OCI-LY3 (cell line): ENCODE measurements around the gene KCNH3.

Experiments
- H2AFZ ChIP-seq: fragments of 200-600, 300-600 bp; shearing (Covaris generic); 2 replicates; pipeline ENCODE4 v1.6.0; 2014; ENCODE audit warnings: antibody characterized with exemption, low read depth, low read length
- H3K27ac ChIP-seq: fragments of 200-600, 300-600 bp; sonication (generic); 2 replicates; pipeline ENCODE4 v1.5.1; 2014; ENCODE audit warnings: mild to moderate bottlenecking, low read length, moderate library complexity, mixed read lengths
- H3K27me3 ChIP-seq: fragments of 200-600, 300-600 bp; sonication (generic); 2 replicates; pipeline ENCODE4 v1.6.1; 2014; ENCODE audit warnings: low read depth, low read length, mixed read lengths
- H3K36me3 ChIP-seq: fragments of 200-600, 300-600 bp; sonication (generic); replicated peaks from 2 replicates; pipeline ENCODE3; 2014; ENCODE audit warnings: low read depth, low read length, mixed read lengths
- H3K4me1 ChIP-seq: fragments of 300-600, 200-600 bp; sonication (generic); 2 replicates; pipeline ENCODE4 v1.6.1; 2014; ENCODE audit warnings: low read length, mixed read lengths
- H3K4me2 ChIP-seq: fragments of 200-600, 300-600 bp; sonication (generic); 2 replicates; pipeline ENCODE4 v1.6.1; 2014; ENCODE audit warnings: low read length, mixed read lengths
- H3K4me3 ChIP-seq: fragments of 300-600, 200-600 bp; sonication (generic); 2 replicates; pipeline ENCODE4 v1.5.1; 2014; ENCODE audit warnings: antibody characterized with exemption, mild to moderate bottlenecking, low read length, moderate library complexity
- H3K79me2 ChIP-seq: fragments of 300-600, 200-600 bp; shearing (Covaris generic); 2 replicates; pipeline ENCODE4 v1.6.1; 2014; ENCODE audit warnings: mild to moderate bottlenecking, low read length, mixed read lengths
- H3K9ac ChIP-seq: fragments of 300-600, 200-600 bp; shearing (Covaris generic); 2 replicates; pipeline ENCODE4 v1.6.0; 2014; ENCODE audit warnings: mild to moderate bottlenecking, low read length, moderate library complexity
- H3K9me3 ChIP-seq: fragments of 200-600, 300-600 bp; shearing (Covaris generic); 2 replicates; pipeline ENCODE4 v1.6.1; 2014; ENCODE audit warnings: low read length, mixed read lengths; ENCODE audit not compliant: insufficient read depth
- H4K20me1 ChIP-seq: fragments of 200-600, 300-600 bp; sonication (generic); 2 replicates; pipeline ENCODE4 v1.6.1; 2016; ENCODE audit warnings: low read length, mixed read lengths; ENCODE audit not compliant: insufficient read depth
- EZH2phosphoT487 ChIP-seq: fragments of 200-600 bp; shearing (Covaris generic); IDR thresholded peaks from 2 replicates; pipeline ENCODE4 v1.6.1; 2018; ENCODE audit warnings: antibody characterized with exemption, mixed run types, low read depth
- TF ChIP-seq, protein P1 (sequence below): fragments of 200-600, 300-600 bp; sonication (generic); IDR thresholded peaks from 2 replicates; pipeline ENCODE4 v1.5.1; 2014; ENCODE audit warnings: antibody characterized with exemption, low read length, low read depth

Gene KCNH3

GRCh38 chr12:49582850-49583249 is 44.0 kb downstream of the KCNH3 start:
- H2AFZ ChIP-seq: no peak overlapping the region
- H3K36me3 ChIP-seq: no peaks in the 10 kb centered on the region
- H3K4me1 ChIP-seq: peaks cover 11% of the 10 kb centered on the region
- no peak overlapping the region for H3K4me2 ChIP-seq
- H3K4me3 ChIP-seq: no peak overlapping the region
- no peaks in the 10 kb centered on the region for H3K27me3 ChIP-seq
- H3K79me2 ChIP-seq: no peaks in the 10 kb centered on the region; the same call in 1 of the 2 replicates
- no peaks in the 10 kb centered on the region for H3K9me3 ChIP-seq
- H3K9ac ChIP-seq: no peak overlapping the region
- TF ChIP-seq, protein P1, sequence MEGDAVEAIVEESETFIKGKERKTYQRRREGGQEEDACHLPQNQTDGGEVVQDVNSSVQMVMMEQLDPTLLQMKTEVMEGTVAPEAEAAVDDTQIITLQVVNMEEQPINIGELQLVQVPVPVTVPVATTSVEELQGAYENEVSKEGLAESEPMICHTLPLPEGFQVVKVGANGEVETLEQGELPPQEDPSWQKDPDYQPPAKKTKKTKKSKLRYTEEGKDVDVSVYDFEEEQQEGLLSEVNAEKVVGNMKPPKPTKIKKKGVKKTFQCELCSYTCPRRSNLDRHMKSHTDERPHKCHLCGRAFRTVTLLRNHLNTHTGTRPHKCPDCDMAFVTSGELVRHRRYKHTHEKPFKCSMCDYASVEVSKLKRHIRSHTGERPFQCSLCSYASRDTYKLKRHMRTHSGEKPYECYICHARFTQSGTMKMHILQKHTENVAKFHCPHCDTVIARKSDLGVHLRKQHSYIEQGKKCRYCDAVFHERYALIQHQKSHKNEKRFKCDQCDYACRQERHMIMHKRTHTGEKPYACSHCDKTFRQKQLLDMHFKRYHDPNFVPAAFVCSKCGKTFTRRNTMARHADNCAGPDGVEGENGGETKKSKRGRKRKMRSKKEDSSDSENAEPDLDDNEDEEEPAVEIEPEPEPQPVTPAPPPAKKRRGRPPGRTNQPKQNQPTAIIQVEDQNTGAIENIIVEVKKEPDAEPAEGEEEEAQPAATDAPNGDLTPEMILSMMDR: no peak
- no peak for TF ChIP-seq EZH2phosphoT487
- no peaks in the 10 kb centered on the region for H4K20me1 ChIP-seq
- no peak overlapping the region for H3K27ac ChIP-seq

DNA sequence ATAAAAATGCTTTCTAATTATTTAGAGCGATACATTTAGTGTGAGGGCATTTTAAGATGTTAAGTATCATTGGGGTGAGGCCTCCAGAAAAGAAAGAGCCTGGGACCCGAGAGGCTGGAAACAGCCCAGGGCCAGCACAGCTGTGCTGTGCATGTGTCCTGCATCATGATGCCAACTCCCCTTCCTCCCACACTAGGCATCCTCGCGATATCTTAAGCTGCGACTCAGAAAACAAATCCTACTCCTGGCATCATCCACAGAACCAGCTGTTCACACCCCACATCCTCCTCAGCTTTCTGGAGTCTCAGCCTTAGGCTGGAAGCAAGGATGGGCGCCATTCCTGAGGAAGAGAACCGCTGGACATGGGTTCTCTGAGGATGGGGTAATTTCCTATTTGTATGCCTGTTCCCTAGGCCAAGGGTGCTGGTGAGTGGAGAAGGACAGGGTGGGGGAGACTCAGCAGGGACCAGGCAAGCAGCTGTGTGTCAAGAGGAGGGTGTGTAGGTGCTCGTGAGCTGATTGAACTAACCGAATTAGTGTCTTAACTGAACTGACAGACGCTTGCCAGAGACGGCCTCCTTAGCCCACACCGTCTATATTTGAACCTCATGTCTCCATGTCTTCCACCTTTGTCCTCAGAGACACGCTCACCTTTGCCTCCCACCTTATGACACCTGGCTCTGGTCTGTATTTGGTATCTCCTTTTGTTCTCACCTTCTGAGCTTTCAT is 44.7 kb downstream of the KCNH3 start:
- Histone ChIP-seq H3K27me3 (no peaks in the 10 kb centered on the region), H3K79me2 (no peaks in the 10 kb centered on the region; the same call in 1 of the 2 replicates), H3K9me3 (no peaks in the 10 kb centered on the region), H4K20me1 (no peaks in the 10 kb centered on the region), H3K4me3 (no peak overlapping the region), H3K9ac (no peak overlapping the region), H2AFZ (no peak overlapping the region), H3K4me2 (no peak overlapping the region), H3K36me3 (no peaks in the 10 kb centered on the region), H3K27ac (no peak overlapping the region), H3K4me1 (peaks cover 11% of the 10 kb centered on the region)
- TF ChIP-seq, protein P1: no peak
- TF ChIP-seq EZH2phosphoT487: no peak

- Histone ChIP-seq H3K36me3 (no peaks in the 10 kb centered on the region), H4K20me1 (no peaks in the 10 kb centered on the region), H2AFZ (no peak overlapping the region), H3K9me3 (no peaks in the 10 kb centered on the region), H3K27me3 (no peaks in the 10 kb centered on the region), H3K4me3 (no peak overlapping the region), H3K79me2 (no peaks in the 10 kb centered on the region; the same call in 1 of the 2 replicates), H3K9ac (no peak overlapping the region), H3K4me2 (no peak overlapping the region), H3K4me1 (peaks cover 11% of the 10 kb centered on the region), H3K27ac (no peak overlapping the region)
- TF ChIP-seq EZH2phosphoT487: no peak
- TF ChIP-seq, protein P1: no peak
Measured at GRCh38 chr12:49584591-49584990, 45.8 kb downstream of the KCNH3 start.

- Histone ChIP-seq H3K27ac (no peak overlapping the region), H3K4me2 (no peak overlapping the region), H3K9me3 (no peaks in the 10 kb centered on the region), H2AFZ (no peak overlapping the region), H3K79me2 (no peaks in the 10 kb centered on the region), H3K9ac (no peak overlapping the region), H4K20me1 (no peaks in the 10 kb centered on the region), H3K36me3 (peaks cover 3% of the 10 kb centered on the region), H3K27me3 (no peaks in the 10 kb centered on the region), H3K4me1 (peaks cover 11% of the 10 kb centered on the region), H3K4me3 (no peak overlapping the region)
- TF ChIP-seq, protein P1: no peak
- no peak for TF ChIP-seq EZH2phosphoT487
Measured at GRCh38 chr12:49585477-49586459, 46.9 kb downstream of the KCNH3 start.
